Measurements from ENCODE around the gene SIPA1L3.

Gene SIPA1L3

GRCh38 chr19:37957176-37957575 lies 50.2 kb downstream of the SIPA1L3 start:
- no peak for TF ChIP-seq EP300 (IDR thresholded peaks at IDR 0.05; ENCODE audit: borderline replicate concordance)
- TF ChIP-seq TAF1 (IDR thresholded peaks at IDR 0.05; ENCODE audit: low read depth), result no peak
- TF ChIP-seq TCF12 (IDR thresholded peaks at IDR 0.05; ENCODE audit: low read depth), result no peak
- TF ChIP-seq MAX (IDR thresholded peaks at IDR 0.05), result no peak
- TF ChIP-seq REST (IDR thresholded peaks at IDR 0.05; ENCODE audit: low read depth), result no peak
- no peak for TF ChIP-seq FOXM1 (IDR thresholded peaks at IDR 0.05; ENCODE audit: borderline replicate concordance, low read depth)
- TF ChIP-seq TEAD4 (IDR thresholded peaks at IDR 0.05), result no peak
- TF ChIP-seq NFIC (IDR thresholded peaks at IDR 0.05), result no peak

GRCh38 chr19:37959665-37960114 lies 52.7 kb downstream of the SIPA1L3 start:
- TF ChIP-seq MAX (IDR thresholded peaks at IDR 0.05) (no peak), EGR1 (IDR thresholded peaks at IDR 0.05) (no peak), FOXM1 (IDR thresholded peaks at IDR 0.05; ENCODE audit: borderline replicate concordance, low read depth) (no peak), YY1 (IDR thresholded peaks at IDR 0.05; ENCODE audit: low read depth) (no peak), TCF12 (IDR thresholded peaks at IDR 0.05; ENCODE audit: low read depth) (no peak), TEAD4 (IDR thresholded peaks at IDR 0.05) (no peak), CREB1 (IDR thresholded peaks at IDR 0.05; ENCODE audit: low read depth) (no peak), CEBPB (IDR thresholded peaks at IDR 0.05) (no peak), EP300 (IDR thresholded peaks at IDR 0.05; ENCODE audit: borderline replicate concordance) (no peak), REST (IDR thresholded peaks at IDR 0.05; ENCODE audit: low read depth) (no peak), ZBTB7A (IDR thresholded peaks at IDR 0.05; ENCODE audit: low read depth) (no peak), RAD21 (IDR thresholded peaks at IDR 0.05; ENCODE audit: low read depth) (no peak), NFIC (IDR thresholded peaks at IDR 0.05) (no peak), USF1 (IDR thresholded peaks at IDR 0.05) (no peak)

- no peak for TF ChIP-seq CREB1 (IDR thresholded peaks at IDR 0.05; ENCODE audit: low read depth)
- no peak for TF ChIP-seq CEBPB (IDR thresholded peaks at IDR 0.05)
- no peak for TF ChIP-seq REST (IDR thresholded peaks at IDR 0.05; ENCODE audit: low read depth)
- no peak for TF ChIP-seq NFIC (IDR thresholded peaks at IDR 0.05)
- no peak for TF ChIP-seq FOXM1 (IDR thresholded peaks at IDR 0.05; ENCODE audit: borderline replicate concordance, low read depth)
- TF ChIP-seq MAX (IDR thresholded peaks at IDR 0.05), result no peak
- TF ChIP-seq YY1 (IDR thresholded peaks at IDR 0.05; ENCODE audit: low read depth), result no peak
- TF ChIP-seq TCF12 (IDR thresholded peaks at IDR 0.05; ENCODE audit: low read depth), result no peak
- TF ChIP-seq TAF1 (IDR thresholded peaks at IDR 0.05; ENCODE audit: low read depth), result no peak
- TF ChIP-seq TEAD4 (IDR thresholded peaks at IDR 0.05), result no peak
- TF ChIP-seq RAD21 (IDR thresholded peaks at IDR 0.05; ENCODE audit: low read depth), result no peak
Observed at GRCh38 chr19:37961198-37961597, 54.2 kb downstream of the SIPA1L3 start.

GRCh38 chr19:37963190-37963936 lies 56.4 kb downstream of the SIPA1L3 start:
- TF ChIP-seq CREB1 (IDR thresholded peaks at IDR 0.05; ENCODE audit: low read depth) (no peak), EP300 (IDR thresholded peaks at IDR 0.05; ENCODE audit: borderline replicate concordance) (no peak), MAX (IDR thresholded peaks at IDR 0.05) (no peak)

All from Ishikawa (cell line).